Amniotic stem cell (primary cell): ENCODE measurements around the gene TUBB.
"Not testable (repeated sequence)": the region's sequence is repeated elsewhere in the genome, so short reads cannot be mapped to it uniquely, and the experiment has no call there.

ENCODE experiments used
- DNase-seq: peaks from one replicate; lab custom pipeline; 2025; lab: John Stamatoyannopoulos, UW

TUBB gene

GRCh38 chr6:30740540-30740870, 20.4 kb downstream of the TUBB start:
- no peak for DNase-seq

- DNase-seq = no peak
These were observed 21.1 kb downstream of the TUBB start for GRCh38 chr6:30741063-30741779.

GRCh38 chr6:30741789-30742315, 21.7 kb downstream of the TUBB start:
- DNase-seq = no peak

- DNase-seq = peak; percentile 86
These were observed 22.4 kb downstream of the TUBB start, which contains the start of gene FLOT1 for GRCh38 chr6:30742316-30743098. TSS of gene FLOT1 (minus strand) at chr6:30742687. CDS start at chr6:30742189, 498 bp downstream.

GRCh38 chr6:30743099-30744053, 23.2 kb downstream of the TUBB start:
- DNase-seq = no peak

- DNase-seq = no peak
These were observed 24.1 kb downstream of the TUBB start, which contains the start of gene IER3 for GRCh38 chr6:30744054-30744805. TSS of gene IER3 (minus strand) at chr6:30744547. CDS start at chr6:30744518, 29 bp downstream.

- no peak for DNase-seq
These were observed 27.1 kb downstream of the TUBB start for GRCh38 chr6:30747300-30747687.

- DNase-seq = no peak
These were observed 28.0 kb downstream of the TUBB start for GRCh38 chr6:30747902-30748769.

- no peak for DNase-seq
These were observed 28.8 kb downstream of the TUBB start for GRCh38 chr6:30748851-30749540.

- DNase-seq = no peak
These were observed 29.6 kb downstream of the TUBB start for GRCh38 chr6:30749554-30750378.

GRCh38 chr6:30750379-30750668, 30.2 kb downstream of the TUBB start:
- no peak for DNase-seq

- peak; percentile 97 for DNase-seq
These were observed 32.2 kb downstream of the TUBB start for GRCh38 chr6:30752157-30752927.

GRCh38 chr6:30754631-30755030, 34.5 kb downstream of the TUBB start:
- no peak for DNase-seq

GRCh38 chr6:30756405-30757003, 36.4 kb downstream of the TUBB start:
- DNase-seq = not testable (repeated sequence)

- no peak for DNase-seq
These were observed 37.2 kb downstream of the TUBB start for GRCh38 chr6:30757261-30757904.

GRCh38 chr6:30759575-30760239, 39.6 kb downstream of the TUBB start:
- DNase-seq = peak; percentile 75

GRCh38 chr6:30760549-30760948, 40.4 kb downstream of the TUBB start:
- no peak for DNase-seq
